Natural killer cell (primary cell): Measurements from ENCODE around the gene ENHO. TPM values are rescaled to one million over a fixed set of nuclear protein-coding genes. Genes with fewer than 3 reads are reported as not detected.

Source experiments
- ATAC-seq, 3 donors: fragments of 150-1000 bp in 2 of 3; fragments of 200-7000 bp in 1 of 3; cut with Tn5 transposase; 1 replicate in 1 of 3; 2 replicates in 2 of 3; pipeline ENCODE4 v1.10.0; 2021; ENCODE audit warnings: mild to moderate bottlenecking in 2 of 3, moderate library complexity in 2 of 3
- DNase-seq, 2 donors: peaks; one replicate each; pipeline versions ENCODE4 v3.0.0 to v3.0.0-alpha.2; 2013 to 2021; ENCODE audit warnings: mixed read lengths in 1 of 2
- H3K27ac ChIP-seq: one replicate; pipeline ENCODE4 v1.5.1; 2013; ENCODE audit warnings: mild to moderate bottlenecking, low read length
- H3K27me3 ChIP-seq: one replicate; pipeline ENCODE4 v1.6.1; 2013; ENCODE audit warnings: low read length; ENCODE audit not compliant: control insufficient read depth, insufficient read depth
- H3K36me3 ChIP-seq: one replicate; pipeline ENCODE4 v1.6.1; 2013; ENCODE audit warnings: low read length; ENCODE audit not compliant: control insufficient read depth, insufficient read depth
- H3K4me1 ChIP-seq: one replicate; pipeline ENCODE4 v1.6.1; 2013; ENCODE audit warnings: low read length; ENCODE audit not compliant: control insufficient read depth, insufficient read depth
- H3K4me3 ChIP-seq: one replicate; pipeline ENCODE4 v1.5.1; 2013; ENCODE audit warnings: low read length
- H3K9me3 ChIP-seq: one replicate; pipeline ENCODE4 v1.6.1; 2013; ENCODE audit warnings: low read length; ENCODE audit not compliant: control insufficient read depth, insufficient read depth
- H3K27ac Mint-ChIP-seq, 2 donors: one replicate each; pipeline ENCODE4 v1.8.0; 2022; ENCODE audit warnings: mild to moderate bottlenecking in 2 of 2, mixed read lengths in 2 of 2, moderate library complexity in 1 of 2
- H3K27me3 Mint-ChIP-seq, 2 donors: one replicate each; pipeline ENCODE4 v1.8.0; 2022; ENCODE audit warnings: low read depth in 2 of 2, mixed read lengths in 2 of 2
- H3K36me3 Mint-ChIP-seq: one replicate; pipeline ENCODE4 v1.8.0; 2022; ENCODE audit warnings: mixed read lengths
- H3K4me1 Mint-ChIP-seq, 2 donors: one replicate each; pipeline ENCODE4 v1.8.0; 2022; ENCODE audit warnings: mixed read lengths in 2 of 2
- H3K4me3 Mint-ChIP-seq: one replicate; pipeline ENCODE4 v1.8.0; 2022; ENCODE audit warnings: mild to moderate bottlenecking, moderate library complexity, mixed read lengths
- H3K9me3 Mint-ChIP-seq, 2 donors: one replicate each; pipeline ENCODE4 v1.8.0; 2022; ENCODE audit warnings: mixed read lengths in 2 of 2
- CTCF ChIP-seq: fragments of 200-600 bp; IDR thresholded peaks from one replicate; pipeline ENCODE4 v1.8.0; 2022; ENCODE audit warnings: antibody characterized with exemption
- WGBS: methylation state at CpG from one replicate; pipeline ENCODE4 v1.1.7; 2013; ENCODE audit warnings: missing lambda C conversion rate; ENCODE audit not compliant: insufficient coverage; 5-methylcytosine and 5-hydroxymethylcytosine counted together
- intact Hi-C: fragments of 100-400 bp; cut with micrococcal nuclease; formaldehyde crosslinking; loops from one replicate; pipeline ENCODE4 v1.14.2; 2022
- total RNA-seq, 4 donors: library from RNA; stranded (reverse); fragments of 120-200 nt in 1 of 4; gene quantifications; one replicate each; pipeline versions ENCODE4 v1.2.3 to v1.2.4, GENCODE V29; 2013 to 2022

The ENHO gene
- total RNA-seq, 3 donors from 2014 or later (not counting 1 experiment from before 2014, with no cell fraction given), result 0.34 to 1.7 TPM; not detected in 1

- intact Hi-C loops, result no loop called here
- Histone ChIP-seq H3K36me3 (no peaks in the 10 kb centered on the region), H3K9me3 (no peaks in the 10 kb centered on the region), H3K4me3 (no peak overlapping the region), H3K27me3 (no peaks in the 10 kb centered on the region), H3K4me1 (no peaks in the 10 kb centered on the region), H3K27ac (no peak overlapping the region)
- DNase-seq (no peak), ATAC-seq (no peak)
- Mint-ChIP-seq H3K27me3 (peaks cover 33 to 35% of the 10 kb centered on the region in 2 donors), H3K27ac (no peak overlapping the region), H3K4me3 (no peak overlapping the region), H3K36me3 (no peaks in the 10 kb centered on the region), H3K4me1 (peaks cover 0 to 4% of the 10 kb centered on the region in 2 donors), H3K9me3 (no peaks in the 10 kb centered on the region)
- TF ChIP-seq CTCF, result no peak
- 57% methylated on average over 3 of the region's 3 CpGs for WGBS
Observed at GRCh38 chr9:34490760-34491159, 32.0 kb downstream of the ENHO start.

- Histone ChIP-seq H3K4me1 (no peaks in the 10 kb centered on the region), H3K4me3 (no peak overlapping the region), H3K9me3 (no peaks in the 10 kb centered on the region), H3K27me3 (no peaks in the 10 kb centered on the region), H3K27ac (no peak overlapping the region), H3K36me3 (no peaks in the 10 kb centered on the region)
- Mint-ChIP-seq H3K36me3 (no peaks in the 10 kb centered on the region), H3K27me3 (peaks cover 33 to 35% of the 10 kb centered on the region in 2 donors), H3K9me3 (no peaks in the 10 kb centered on the region), H3K27ac (no peak overlapping the region), H3K4me3 (no peak overlapping the region), H3K4me1 (peaks cover 0 to 4% of the 10 kb centered on the region in 2 donors)
- intact Hi-C loops, result no loop called here
- no peak for TF ChIP-seq CTCF
- DNase-seq (no peak), ATAC-seq (no peak)
- 79% methylated on average over 1 of the region's 1 CpG for WGBS
Observed at GRCh38 chr9:34490360-34490759, 32.4 kb downstream of the ENHO start.

GRCh38 chr9:34486572-34486971 is 36.2 kb downstream of the ENHO start:
- ATAC-seq, result no peak
- no peaks in the 10 kb centered on the region for H3K9me3 ChIP-seq
- DNase-seq, result no peak
- Mint-ChIP-seq H3K36me3 (no peaks in the 10 kb centered on the region), H3K4me3 (no peak overlapping the region), H3K9me3 (no peaks in the 10 kb centered on the region), H3K4me1 (no peaks in the 10 kb centered on the region), H3K27ac (no peak overlapping the region), H3K27me3 (peaks cover 20 to 24% of the 10 kb centered on the region in 2 donors)
- H3K4me3 ChIP-seq, result no peak overlapping the region
- H3K27ac ChIP-seq, result no peak overlapping the region
- WGBS, result 50% methylated on average over 1 of the region's 3 CpGs
- no peaks in the 10 kb centered on the region for H3K4me1 ChIP-seq
- no peaks in the 10 kb centered on the region for H3K36me3 ChIP-seq
- intact Hi-C loops, result no loop called here
- no peak for TF ChIP-seq CTCF
- H3K27me3 ChIP-seq, result no peaks in the 10 kb centered on the region

- H3K4me1 ChIP-seq, result no peaks in the 10 kb centered on the region
- no peak overlapping the region for H3K27ac Mint-ChIP-seq
- H3K36me3 ChIP-seq, result no peaks in the 10 kb centered on the region
- intact Hi-C loops, result no loop called here
- no peaks in the 10 kb centered on the region for H3K36me3 Mint-ChIP-seq
- ATAC-seq (no peak), DNase-seq (no peak)
- 90% methylated on average over 3 of the region's 6 CpGs for WGBS
- no peak for TF ChIP-seq CTCF
- no peak overlapping the region for H3K4me3 ChIP-seq
- no peak overlapping the region for H3K4me3 Mint-ChIP-seq
- H3K9me3 ChIP-seq, result no peaks in the 10 kb centered on the region
- H3K27me3 Mint-ChIP-seq, result peaks cover 20 to 23% of the 10 kb centered on the region in 2 donors
- H3K27ac ChIP-seq, result no peak overlapping the region
- no peaks in the 10 kb centered on the region for H3K27me3 ChIP-seq
- no peaks in the 10 kb centered on the region for H3K9me3 Mint-ChIP-seq
- no peaks in the 10 kb centered on the region for H3K4me1 Mint-ChIP-seq
Observed at GRCh38 chr9:34485822-34486221, 37.0 kb downstream of the ENHO start.
